ENCODE data around the gene TSKU.

Gene TSKU

DNA sequence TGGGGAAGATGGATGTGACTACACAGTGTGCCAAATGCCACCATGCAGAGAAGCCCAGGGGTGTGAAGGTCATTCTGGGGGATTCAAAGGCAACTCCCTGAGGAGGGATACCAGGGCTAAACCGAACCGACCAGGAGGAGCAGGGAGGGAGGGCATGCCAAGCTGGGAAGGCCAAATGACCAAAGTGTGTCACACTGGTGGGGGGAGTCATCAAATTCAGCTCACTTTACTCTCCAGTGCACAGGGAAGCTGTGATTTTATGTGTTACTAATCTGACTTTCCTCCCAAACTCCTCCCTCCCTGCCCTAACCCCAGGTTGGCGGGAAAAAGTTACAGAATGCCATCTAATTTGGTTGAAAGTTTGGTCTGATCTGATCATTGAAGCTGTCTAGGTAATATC is 29.7 kb upstream of the TSKU start:
- no peak for TF ChIP-seq ZFX (IDR thresholded peaks at IDR 0.05)
- TF ChIP-seq, protein P1, sequence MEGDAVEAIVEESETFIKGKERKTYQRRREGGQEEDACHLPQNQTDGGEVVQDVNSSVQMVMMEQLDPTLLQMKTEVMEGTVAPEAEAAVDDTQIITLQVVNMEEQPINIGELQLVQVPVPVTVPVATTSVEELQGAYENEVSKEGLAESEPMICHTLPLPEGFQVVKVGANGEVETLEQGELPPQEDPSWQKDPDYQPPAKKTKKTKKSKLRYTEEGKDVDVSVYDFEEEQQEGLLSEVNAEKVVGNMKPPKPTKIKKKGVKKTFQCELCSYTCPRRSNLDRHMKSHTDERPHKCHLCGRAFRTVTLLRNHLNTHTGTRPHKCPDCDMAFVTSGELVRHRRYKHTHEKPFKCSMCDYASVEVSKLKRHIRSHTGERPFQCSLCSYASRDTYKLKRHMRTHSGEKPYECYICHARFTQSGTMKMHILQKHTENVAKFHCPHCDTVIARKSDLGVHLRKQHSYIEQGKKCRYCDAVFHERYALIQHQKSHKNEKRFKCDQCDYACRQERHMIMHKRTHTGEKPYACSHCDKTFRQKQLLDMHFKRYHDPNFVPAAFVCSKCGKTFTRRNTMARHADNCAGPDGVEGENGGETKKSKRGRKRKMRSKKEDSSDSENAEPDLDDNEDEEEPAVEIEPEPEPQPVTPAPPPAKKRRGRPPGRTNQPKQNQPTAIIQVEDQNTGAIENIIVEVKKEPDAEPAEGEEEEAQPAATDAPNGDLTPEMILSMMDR (conservative IDR thresholded peaks at IDR 0.05): no peak
- no peak overlapping the region for H3K27ac ChIP-seq

DNA sequence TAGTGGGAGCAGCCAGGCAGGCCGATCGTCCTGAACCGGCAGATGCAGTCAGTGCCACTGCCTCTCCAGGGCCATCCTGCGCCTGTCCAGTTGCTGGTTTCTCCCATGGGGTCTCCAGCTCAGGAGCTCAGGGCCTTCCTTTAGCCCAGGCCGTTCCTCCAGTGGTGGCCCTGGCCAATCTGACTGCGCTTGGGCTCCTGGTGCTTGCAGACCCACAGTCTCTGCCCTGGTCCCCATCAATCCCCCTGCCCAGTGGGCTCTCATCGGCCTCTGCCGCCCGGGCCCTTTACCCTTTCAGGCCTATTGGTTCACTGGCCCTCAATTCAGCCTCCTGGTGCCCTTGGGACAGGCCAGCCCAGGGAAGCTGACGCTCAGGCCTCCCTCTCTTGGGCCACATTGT is 29.2 kb upstream of the TSKU start:
- TF ChIP-seq, protein P1 (conservative IDR thresholded peaks at IDR 0.05): no peak
- TF ChIP-seq ZFX (IDR thresholded peaks at IDR 0.05): no peak
- H3K27ac ChIP-seq: no peak overlapping the region

DNA sequence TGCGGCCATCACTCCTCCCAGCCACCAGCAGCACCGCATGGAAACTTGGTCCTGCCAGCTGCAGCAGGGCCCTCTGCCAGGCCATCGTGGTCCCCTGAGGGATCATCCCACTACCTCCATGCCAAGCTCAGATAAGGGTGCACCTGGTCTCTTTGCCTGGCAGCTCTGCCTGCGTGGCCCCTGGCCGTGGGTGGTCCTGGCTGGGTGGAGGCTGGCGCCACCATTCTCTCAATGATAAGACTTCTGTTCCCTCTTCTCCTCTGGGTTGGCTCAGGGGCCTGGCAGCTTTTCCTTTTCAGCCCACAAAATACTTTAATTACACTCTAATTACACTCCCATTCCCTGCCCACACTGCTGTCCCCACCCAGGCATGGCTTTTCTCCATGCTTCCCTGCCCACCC is 26.8 kb upstream of the TSKU start:
- H3K27ac ChIP-seq: no peak overlapping the region
- TF ChIP-seq, protein P1 (conservative IDR thresholded peaks at IDR 0.05): no peak
- no peak for TF ChIP-seq ZFX (IDR thresholded peaks at IDR 0.05)

DNA sequence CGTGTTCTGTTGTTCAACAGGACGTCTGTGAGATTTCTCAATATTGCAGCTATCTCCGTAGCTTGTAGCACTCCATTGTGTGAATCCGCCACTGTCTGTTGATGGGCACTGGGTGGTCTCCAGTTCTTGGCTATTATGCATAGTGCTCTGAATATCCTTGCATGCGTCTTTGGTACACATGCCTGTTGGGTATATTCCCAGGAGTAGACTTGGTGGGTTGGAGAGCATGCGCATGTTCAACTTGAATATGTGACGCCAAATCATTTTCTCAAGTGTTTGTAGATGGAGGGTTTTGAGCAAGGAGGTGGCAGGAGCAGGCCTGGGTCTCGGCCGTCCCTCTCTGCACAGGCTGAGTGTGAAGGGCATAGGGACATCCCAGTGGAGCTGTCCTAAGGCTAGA is 24.8 kb upstream of the TSKU start:
- no peak for TF ChIP-seq ZFX (IDR thresholded peaks at IDR 0.05)
- no peak overlapping the region for H3K27ac ChIP-seq

DNA sequence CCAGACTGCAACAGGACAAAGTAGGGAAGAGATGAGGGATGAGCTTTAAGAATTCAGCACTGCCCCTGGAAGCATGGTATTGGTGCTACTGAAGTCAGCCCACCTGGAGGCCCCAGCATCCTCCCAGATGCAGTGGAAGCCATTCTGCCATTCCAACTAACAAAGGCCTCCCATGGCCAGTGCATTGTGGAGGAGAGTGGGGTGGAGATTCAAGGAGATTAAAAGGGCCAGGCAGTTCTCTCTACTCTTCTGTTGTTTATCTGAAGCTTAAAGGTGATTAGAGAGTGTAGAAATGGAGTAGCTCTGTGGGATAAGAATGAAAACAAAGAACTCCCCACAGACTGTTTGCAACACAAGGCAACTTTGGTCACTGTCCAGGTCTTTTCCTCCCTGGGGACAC is 24.1 kb upstream of the TSKU start:
- TF ChIP-seq ZFX (IDR thresholded peaks at IDR 0.05): no peak
- no peak overlapping the region for H3K27ac ChIP-seq

DNA sequence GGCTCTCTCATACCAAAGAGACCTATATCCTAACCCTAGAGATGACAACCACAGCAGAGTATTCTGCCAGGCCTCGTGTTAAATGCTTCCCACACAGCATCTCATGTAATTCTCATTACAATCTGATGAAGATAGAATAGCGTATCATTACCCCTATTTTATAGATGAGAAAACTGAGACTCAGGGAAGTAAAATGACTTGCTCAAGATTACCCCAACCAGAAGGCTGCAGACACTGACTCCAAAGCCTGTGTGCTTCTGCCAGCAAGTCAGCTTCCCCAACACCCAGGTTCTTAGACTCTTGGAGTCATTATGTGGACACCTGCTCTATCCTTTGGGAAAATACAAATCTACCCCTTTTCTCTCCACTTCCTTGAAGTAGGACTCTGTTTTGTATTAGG is 23.6 kb upstream of the TSKU start:
- H3K27ac ChIP-seq: no peak overlapping the region
- TF ChIP-seq ZFX (IDR thresholded peaks at IDR 0.05): no peak
- TF ChIP-seq, protein P1 (conservative IDR thresholded peaks at IDR 0.05): no peak

DNA sequence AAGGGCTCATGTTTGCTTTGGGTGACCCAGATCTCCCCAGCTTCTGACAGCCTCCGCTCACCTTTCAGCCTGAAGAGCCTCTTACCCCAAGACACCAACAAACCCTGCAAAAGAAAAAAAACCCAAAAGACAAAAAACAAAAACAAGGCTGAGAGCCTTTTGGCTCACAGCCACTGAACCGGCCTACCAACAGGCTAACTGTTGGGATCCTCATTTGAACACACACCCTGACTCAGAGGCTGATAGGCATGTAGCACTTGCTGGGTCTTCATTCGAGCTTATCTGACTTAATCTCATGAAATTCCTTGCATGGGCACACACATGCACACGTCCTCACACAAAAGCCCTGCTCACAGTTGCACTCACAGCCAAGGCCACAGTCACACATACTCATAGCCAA is 22.9 kb upstream of the TSKU start:
- TF ChIP-seq, protein P1 (conservative IDR thresholded peaks at IDR 0.05): no peak
- TF ChIP-seq ZFX (IDR thresholded peaks at IDR 0.05): no peak
- H3K27ac ChIP-seq: no peak overlapping the region

DNA sequence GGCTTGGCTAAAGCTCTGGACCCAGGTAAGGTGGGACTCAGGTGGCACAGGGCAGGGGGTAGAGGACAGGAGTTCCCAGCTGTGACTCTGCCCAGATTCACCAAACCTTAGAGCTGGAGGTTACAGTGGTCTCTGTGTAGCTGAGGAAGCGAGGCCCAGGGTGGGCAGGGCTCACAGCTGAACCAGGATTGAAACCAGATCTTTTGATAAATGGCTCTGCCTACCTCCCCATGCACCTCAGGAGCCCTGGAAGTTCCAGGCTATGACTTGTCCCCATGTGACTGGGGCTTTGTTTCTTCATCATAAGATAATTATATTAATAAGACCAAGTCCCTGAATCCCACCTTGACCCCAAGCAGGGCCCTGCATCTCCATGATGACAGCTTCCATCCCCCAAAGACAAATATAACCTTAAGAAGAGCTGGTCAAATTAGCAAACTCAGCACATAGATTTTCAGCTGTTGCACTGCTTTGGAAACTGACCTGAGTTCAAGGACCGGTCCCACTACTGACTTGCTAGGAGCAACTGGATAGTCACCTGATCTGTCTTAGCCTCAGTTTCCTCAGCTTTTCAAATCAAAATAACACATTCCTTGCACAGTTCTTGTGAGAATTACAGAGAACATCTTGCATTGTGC is 21.3 kb upstream of the TSKU start:
- no peak overlapping the region for H3K27ac ChIP-seq
- TF ChIP-seq, protein P1 (conservative IDR thresholded peaks at IDR 0.05): no peak
- no peak for TF ChIP-seq ZFX (IDR thresholded peaks at IDR 0.05)
